Effector CD4-positive, alpha-beta T cell (primary cell): ENCODE results near the gene HTR3B.
"Not testable (repeated sequence)": the region's sequence is repeated elsewhere in the genome, so short reads cannot be mapped to it uniquely, and the experiment has no call there.

ENCODE experiments used
- DNase-seq: peaks from one replicate; pipeline ENCODE4 v3.0.0-alpha.2; 2020

HTR3B gene

DNA sequence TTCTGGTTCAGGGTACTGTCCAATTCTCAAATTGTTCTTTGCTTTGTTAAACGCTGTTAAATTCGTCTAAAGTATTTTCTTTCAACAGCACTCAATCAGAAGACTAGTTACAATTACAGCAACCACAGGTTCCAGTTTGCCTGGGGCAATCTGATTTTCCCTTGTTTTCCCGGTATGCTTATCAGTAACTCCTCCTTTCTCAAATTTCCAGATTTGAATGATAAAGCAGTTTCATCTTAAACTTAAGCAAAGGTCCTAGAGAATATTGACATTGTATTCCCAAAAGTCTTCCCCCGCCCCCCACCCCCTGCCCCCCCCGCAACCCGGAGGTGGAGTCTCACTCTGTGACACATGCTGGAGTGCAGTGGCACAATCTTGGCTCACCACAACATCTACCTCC, 18.7 kb upstream of the HTR3B start:
- DNase-seq = no peak

DNA sequence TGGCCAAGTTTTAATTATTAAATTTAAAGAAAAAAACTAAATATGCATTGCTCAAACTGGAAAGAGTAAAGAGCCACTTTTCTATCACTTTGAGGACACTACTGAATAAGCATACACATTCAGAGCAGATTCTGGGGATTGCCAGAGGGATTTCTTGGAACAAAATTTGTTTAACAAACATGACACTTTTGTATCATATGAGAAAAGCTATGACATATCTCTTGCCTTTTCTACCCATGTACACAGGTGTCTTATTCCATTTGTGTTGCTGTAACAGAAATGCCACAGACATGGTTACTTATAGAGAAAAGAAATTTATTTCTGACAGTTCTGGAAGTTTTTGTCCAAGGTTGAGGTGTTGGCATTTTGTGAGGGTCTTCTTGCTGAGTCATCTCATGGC, 15.7 kb upstream of the HTR3B start:
- DNase-seq = no peak

DNA sequence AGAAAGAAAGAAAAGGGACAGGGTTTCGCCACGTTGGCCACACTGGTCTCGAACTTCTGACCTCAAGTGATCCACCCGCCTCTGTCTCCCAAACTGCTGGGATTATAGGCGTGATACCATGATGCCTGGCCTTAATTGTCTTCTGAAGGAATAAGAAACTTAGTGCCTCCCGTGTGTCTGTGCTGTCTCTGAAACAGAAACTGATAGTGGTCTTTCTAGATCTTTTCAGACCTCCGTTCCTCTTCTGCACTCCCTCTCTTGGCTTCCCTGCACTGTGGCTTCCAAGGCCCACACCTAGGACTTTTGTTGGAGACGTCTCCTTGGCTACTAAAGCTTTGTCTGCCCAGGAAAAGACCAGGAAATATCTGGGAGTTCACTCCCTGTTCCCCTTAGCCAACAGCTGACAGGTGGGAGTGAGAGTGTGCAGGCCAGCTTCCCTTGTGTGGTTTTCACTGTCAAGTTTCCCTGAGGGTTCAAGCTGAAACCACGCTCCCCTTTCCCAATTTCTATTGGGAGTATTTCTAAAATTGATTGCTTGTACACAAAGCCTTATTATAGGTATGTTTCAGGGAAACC, 10.1 kb upstream of the HTR3B start:
- DNase-seq = no peak

DNA sequence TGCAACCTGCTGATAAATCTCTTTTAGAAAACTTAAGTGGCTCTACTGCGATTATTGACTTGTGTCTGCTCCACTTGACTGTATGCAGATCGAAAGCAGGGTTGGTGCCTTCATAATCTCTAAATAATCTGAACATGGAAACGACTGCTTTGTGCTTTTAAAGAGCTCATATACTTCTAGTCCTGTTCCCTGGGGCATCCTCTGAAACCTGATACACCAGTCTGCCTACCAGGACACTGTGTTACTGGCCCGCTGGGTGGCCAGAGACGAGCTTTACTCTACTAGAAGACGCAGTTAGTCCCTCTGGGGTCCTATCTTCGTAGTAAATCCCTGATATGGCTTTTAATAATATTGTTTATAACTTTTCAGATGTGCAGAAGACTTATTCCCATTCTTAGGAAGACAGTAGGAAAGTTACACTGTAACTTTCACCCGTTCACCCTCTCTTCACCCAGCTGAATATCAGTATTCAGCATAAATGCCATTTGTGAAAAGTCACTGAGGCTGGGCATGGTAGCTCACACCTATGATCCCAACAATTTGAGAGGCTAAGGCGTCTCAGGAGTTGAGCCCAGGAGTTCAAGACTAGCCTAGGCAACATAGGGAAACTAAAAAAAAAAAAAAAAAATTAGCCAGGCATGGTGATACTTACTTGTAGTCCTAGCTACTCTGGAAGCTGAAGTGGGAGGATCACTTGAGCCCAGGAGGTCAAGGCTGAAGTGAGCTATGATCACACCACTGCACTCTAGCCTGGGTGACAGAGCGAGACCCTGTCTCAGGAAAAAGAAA, 9.0 kb upstream of the HTR3B start:
- DNase-seq = no peak

DNA sequence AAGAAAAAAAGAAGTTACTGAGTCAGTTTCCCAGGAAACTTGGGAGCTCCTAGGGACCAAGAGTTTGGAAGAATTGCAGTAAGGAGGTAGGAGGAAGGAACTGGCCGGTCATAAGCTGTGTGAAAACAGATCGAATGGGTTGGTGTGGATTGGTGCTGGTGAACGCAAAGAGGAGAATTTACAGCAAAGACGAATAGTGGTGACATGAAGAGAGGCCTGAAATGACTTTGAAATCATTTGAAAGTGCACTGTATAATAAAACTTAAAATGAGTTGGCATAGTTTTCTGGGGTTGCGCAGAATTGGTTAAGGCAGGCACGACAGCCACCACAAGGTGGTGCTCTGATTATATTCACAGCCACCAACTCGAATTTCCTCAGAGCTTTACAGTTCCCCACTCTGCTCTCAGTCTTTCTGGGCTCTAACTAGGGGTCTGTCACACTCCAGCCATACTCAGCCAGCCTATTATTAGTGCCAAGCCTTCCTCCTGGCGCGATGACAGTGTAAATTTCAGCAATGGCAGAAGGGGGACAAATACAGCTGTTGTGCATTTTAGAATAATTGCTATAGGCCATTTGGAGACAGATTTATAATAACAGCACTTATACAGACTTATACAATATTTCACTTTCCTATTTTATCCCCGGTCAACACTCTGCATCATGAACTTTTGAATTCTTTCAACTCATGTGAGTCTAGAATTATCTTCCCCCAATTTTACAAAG, 8.3 kb upstream of the HTR3B start:
- peak; percentile 20 for DNase-seq

DNA sequence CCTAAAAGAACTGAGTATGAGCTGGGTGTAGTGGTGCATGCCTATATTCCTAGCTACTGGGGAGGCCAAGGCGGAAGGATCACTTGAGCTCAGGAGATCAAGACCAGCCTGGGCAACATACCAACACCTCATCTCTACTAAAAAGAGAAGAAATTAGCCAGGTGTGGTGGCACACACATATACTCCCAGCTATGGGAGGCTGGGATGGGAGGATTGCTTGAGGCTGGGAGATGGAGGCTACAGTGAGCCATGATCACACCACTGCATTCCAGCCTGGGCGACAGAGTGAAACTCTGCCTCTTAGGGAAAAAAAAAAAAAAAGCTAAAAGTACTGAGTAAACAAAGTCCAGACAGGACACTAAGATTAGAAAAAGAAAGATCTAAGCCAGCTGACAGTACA, 3.5 kb upstream of the HTR3B start:
- no peak for DNase-seq

DNA sequence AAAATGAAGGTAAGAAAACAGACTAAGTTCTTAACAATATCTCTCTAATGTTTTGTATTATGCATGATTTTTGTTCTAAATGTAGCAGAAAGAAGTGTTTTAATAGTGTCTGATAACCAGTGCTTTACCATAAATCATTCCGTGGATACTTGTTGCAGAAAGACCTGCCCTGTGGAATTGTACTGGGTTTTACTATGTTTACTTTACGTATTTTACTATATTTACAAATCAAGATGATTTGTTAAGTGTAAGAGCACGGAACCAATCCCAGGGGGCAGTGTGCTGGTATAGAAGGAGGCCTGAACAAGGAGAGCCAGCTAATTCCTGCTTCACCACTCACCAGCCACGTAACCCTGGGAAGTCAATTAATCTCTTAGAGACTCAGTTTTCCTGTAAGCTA, 1.4 kb downstream of the HTR3B start:
- no peak for DNase-seq

DNA sequence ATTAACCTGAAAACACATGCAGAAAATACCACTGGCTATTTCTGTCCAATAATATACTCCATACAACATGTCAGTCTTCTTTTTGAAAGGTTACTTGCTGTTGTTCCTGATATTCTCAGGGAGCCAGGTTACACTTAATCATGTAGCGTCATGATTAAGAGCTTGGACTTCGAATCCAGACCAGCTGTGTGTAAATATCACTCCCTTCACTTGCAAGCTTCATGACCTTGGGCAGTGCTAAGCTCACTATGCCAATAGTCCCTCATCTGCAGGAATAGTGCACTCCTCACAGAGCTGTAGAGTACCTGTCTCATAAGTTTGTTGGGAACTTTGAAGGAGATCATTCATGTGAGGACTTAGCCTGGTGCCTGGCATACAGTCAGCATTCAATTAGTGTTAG, 1.9 kb downstream of the HTR3B start:
- DNase-seq = no peak

DNA sequence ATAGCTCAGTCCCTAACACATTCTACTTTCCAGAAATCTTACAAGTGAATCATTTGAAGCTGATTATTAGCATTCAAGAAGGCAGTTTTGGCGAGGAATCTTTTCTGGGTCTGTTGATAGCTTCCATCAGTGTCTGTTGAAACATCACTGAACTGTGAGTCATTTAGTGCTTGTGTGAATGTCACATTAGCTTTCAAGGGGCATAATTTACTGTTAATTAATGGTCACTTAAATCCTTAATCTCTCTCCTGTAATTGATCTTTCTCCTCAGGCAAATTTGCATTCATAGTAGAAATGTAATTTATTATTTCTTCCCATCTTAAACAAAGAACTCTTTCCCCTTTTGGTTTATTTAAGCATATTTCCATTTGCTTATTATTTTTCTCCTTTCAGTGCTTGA, 2.6 kb downstream of the HTR3B start:
- no peak for DNase-seq

DNA sequence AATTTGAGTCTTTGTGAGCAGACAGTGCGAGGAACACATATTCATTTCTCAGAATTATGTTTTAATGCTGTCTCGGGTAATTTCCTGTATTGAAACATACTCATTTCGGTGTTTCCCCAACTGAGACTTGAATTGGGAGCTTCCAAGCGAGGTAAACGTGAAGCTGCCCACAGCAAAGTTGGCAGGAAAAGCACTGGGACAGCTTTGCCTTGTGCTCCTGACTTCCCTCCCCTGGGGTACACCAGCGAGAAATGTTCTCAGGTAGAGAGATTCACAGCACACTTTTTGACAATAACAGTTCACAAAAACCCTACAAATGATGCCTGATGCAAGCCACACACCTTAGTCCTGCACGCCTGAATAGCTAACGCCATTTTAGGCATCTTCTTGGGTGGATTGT, 3.1 kb downstream of the HTR3B start:
- no peak for DNase-seq

DNA sequence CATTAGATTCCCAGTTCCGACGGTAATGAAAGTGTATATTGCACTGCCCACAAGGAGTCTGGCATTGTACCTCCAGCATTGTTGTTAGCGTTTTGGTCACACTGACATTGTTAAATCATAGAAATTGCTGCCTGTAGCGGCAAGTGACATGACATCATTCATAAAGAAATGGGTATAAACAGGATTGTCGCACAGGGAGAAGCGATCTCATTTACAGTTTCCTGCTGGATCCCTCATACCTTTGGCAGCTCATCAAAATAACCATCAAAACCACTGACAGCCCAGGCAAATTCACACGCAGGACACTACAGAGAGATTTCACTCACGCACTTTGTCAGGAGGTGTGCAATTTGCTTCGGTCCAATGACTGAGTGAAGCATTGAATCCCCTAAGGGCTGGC, 3.5 kb downstream of the HTR3B start:
- DNase-seq = no peak

DNA sequence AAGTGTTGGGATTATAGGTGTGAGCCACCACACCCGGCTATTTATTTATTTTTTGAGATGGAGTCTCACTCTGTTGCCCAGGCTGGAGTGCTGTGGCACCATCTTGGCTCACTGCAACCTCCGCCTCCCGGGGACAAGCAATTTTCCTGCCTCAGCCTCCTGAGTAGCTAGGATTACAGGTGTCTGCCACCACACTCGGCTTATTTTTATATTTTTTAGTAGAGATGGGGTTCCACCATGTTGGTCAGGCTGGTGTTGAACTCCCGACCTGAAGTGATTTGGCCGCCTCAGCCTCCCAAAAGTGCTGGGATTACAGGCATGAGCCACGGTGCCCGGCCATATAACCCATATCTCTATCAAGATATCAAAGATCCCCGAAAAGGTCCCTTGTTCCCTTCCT, 6.9 kb downstream of the HTR3B start:
- not testable (repeated sequence) for DNase-seq

DNA sequence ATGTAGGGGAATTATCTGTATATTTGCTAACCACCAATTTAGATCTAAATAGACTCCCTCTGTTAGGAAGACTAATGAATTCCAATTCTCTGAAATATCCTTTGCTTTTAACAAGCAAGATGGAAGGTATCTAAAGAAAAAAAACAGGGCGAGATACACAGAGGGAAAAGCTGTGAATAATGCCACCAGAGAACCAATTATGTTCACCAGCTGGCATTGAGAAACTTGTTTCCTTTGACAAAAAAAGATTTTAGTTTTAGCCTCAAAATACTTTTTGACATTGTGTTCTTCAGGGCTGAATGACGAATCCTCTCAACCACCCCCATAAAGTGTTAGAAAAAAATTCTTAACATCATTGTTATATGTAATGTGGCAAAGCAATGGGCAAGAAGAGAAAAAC, 19.0 kb downstream of the HTR3B start:
- no peak for DNase-seq

DNA sequence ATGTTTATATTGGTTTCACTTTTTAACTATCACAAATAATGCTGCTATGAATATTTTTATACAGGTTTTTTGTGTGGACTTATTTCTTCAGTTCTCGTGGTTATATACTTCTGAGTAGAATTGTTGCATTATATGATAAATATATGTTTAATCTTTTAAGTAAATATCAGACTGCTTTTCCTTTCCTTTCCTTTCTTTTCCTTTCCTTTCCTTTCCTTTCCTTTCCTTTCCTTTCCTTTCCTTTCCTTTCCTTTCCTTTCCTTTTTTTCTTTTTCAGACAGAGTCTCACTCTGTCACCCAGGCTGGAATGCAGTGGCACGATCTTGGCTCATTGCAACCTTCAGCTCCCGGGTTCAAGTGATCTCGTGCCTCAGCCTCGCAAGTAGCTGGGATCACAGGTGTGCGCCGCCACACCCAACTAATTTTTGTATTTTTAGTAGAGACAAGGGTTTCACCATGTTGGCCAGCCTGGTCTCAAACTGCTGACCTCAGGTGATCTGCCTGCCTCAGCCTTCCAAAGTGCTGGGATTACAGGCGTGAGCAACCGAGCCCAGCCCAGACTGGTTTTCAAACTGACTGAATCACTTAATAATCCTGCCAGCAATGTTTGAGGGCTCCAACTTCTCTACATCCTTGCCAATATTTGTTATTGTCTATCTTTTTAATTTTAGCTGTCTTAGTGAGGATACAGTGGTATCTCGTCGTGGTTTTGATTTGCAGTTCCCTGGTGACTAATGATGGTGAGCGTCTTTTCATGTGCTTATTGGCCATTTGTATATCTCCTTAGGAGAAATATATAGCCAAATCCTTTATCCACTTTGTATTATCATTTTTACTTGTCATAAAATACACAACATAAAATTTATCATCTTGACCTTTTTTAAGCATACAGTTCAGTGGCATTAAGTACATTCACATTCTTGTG, 21.9 kb downstream of the HTR3B start:
- DNase-seq = no peak

DNA sequence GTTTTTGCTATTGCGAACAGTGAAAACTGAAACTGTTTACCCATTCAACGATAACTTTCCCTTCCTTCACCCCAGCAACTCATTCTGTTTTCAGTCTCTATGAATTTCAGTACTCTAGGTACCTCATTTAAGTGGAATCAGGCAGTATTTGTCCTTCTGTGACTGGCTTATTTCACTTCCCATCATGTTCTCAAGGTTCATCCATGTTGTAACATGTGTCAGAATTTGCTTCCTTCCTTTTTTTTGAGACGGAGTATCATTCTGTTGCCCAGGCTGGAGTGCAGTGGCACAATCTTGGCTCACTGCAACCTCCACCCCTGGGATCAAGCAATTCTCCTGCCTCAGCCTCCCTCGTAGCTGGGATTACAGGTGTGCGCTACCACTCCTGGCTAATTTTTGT, 23.7 kb downstream of the HTR3B start:
- no peak for DNase-seq

DNA sequence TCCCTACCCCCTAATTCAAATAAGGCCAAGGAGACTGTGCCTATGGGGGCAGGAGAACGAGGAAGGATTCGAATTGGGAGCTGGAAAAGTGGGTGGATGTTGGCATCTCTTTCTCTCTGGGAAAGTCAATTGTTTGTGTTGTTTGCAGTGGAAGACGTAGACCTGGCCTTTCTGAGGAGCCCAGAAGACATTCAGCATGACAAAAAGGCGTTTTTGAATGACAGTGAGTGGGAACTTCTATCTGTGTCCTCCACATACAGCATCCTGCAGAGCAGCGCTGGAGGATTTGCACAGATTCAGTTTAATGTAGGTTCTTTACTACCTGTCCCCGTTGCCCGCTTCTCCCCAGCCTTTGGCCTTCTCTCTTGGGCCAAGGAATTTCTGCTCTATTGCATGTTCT, 28.2 kb downstream of the HTR3B start:
- no peak for DNase-seq

DNA sequence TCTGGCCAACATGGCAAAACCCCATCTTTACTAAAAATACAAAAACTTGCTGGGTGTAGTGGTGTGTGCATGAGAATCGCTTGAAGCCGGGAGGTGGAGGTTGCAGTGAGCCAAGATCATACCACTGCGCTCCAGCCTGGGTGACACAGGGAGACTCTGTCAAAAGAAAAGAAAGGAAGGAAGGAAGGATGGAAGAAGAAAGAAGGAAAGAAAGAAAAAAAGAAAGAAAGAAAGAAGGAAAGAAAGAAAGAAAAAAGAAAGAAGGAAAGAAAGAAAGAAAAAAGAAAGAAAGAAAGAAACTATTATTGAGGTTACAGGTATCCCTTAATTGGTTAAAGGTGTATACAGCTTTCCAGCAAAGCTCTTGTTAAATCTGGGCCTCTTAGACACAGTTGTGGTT, 29.6 kb downstream of the HTR3B start:
- not testable (repeated sequence) for DNase-seq

DNA sequence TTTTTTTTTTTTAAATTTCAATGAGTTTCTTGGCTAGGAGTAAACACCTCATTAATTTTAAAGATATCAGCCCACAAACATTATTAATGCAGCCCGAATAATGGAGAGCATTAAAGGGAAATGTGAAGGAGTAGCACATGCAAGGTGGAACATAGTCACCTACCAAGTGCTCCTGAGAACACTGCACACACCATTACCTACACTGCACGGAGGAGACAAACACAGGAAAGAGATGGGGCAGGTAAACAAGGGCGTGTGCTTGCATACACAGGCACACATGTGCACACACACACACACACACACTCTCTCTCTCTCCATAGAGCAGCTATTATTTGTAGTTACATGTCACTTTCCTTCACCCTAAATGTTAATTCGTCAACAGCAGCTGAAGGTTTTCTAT, 30.2 kb downstream of the HTR3B start:
- no peak for DNase-seq

DNA sequence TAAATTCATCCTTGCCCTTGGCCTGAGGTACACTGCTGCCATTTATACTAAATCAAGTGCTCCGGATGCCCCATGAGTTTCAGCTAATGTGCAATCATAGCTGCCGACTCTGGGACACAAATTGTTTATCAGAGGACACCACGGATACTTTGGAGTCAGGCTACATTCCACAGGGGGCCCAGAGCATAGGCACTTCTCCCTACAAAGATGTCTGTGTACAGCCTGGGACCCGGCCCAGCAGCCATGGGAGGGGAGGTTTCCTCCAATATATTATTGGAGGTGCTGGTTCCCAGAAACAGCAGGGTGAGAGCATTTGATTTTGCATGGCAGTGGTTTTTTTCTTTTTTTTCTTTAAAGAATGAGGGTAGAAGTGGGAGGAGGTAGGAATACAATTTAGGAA, 31.3 kb downstream of the HTR3B start:
- DNase-seq = no peak

DNA sequence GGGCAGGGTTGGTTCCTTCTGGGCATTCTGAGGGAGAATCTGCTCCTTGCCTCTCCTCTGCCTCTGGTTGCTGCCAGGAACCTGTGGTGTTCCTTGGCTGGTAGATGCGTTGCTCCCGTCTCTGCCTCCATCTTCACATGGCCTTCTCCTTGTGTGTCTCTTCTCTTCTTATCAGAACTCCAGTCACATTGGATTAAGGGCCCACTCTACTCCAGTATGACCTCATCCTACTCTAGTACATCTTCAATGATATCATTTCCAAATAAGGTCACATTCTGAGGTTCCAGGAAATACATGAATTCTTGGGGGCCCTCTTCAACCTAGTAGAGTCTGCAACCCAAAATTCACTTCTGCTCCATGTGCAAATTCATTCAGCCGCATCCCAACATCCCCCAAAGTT, 33.3 kb downstream of the HTR3B start:
- DNase-seq = no peak

DNA sequence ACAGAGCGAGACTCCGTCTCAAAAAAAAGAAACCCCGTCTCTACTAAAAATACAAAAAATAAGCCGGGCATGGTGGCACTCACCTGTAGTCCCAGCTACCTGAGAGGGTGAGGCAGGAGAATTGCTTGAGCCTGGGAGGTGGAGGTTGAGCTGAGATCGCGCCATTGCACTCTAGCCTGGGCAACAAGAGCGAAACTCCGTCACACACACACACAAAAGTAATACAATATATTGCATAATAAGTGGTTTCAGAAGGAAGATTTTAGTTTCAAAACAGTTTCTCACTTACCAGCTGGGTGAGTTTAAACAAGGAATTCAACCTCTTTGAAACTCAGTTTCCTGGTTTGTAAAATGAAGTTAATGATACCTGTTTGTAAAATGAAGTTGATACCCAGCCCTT, 37.7 kb downstream of the HTR3B start:
- no peak for DNase-seq

DNA sequence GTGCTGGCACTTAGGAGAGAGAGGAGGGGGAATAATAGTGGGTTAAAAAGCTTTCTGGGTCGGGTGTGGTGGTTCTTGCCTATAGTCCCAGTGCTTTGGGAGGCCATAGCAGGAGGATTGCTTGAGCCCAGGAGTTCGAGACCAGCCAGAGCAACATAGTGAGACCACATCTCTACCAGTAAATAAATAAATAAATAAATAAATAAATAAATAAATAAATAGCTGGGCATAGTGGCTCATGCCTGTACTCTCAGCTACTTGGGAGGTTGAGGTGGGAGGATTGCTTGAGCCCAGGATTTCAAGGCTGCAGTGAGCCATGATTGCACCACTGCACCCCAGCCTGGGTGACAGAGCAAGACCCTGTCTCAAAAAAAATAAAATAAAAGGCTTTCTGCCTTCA, 41.6 kb downstream of the HTR3B start:
- DNase-seq = not testable (repeated sequence)

DNA sequence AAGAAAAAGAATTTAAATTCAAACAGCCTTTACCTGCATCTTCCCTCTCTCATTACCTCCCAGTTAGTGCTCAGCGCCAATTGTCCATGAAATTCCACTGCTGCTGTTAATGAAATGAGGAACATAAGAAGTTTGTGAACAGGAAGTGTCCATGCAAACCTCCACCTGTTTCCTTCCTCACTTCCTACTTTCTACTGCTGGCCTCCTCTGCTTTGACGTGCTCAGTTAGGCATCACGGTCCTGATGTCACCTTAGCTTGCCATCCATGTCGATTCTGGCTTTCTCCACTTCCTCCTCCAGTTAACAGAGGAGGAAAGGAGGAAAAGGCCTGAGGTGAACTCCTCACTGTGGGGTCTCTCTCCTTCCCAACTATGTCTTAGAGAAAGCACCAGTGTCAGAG, 43.4 kb downstream of the HTR3B start:
- DNase-seq = no peak
